Measurements from ENCODE around the gene C1orf53.
"Not testable (repeated sequence)": the region's sequence is repeated elsewhere in the genome, so short reads cannot be mapped to it uniquely, and the experiment has no call there.

Gene C1orf53

DNA sequence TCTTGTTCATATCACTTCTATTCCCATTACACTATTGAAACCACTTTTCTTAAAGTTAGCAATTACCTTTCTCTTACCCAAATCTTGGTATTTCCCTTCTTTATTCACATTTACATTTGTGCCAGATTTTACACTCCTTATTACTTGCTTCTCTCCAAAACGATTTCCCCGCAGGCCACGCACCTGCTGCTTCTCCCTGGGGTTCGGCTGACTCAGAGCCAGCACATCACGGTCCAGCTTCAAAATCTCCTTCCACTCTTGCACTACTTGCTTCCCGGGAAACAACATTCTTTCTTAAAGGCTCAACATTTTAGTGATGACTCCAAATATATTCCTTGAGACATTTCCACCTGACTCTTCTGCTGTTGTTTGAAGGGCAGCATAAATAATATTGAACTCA, 35.5 kb downstream of the C1orf53 start:
- CTCF ChIA-PET, result interaction anchor here (1.1 to 1.4 kb wide), 2 partner anchors 14 to 19 kb away, joined by 3 to 5 read pairs; no protein-coding TSS in a partner anchor

DNA sequence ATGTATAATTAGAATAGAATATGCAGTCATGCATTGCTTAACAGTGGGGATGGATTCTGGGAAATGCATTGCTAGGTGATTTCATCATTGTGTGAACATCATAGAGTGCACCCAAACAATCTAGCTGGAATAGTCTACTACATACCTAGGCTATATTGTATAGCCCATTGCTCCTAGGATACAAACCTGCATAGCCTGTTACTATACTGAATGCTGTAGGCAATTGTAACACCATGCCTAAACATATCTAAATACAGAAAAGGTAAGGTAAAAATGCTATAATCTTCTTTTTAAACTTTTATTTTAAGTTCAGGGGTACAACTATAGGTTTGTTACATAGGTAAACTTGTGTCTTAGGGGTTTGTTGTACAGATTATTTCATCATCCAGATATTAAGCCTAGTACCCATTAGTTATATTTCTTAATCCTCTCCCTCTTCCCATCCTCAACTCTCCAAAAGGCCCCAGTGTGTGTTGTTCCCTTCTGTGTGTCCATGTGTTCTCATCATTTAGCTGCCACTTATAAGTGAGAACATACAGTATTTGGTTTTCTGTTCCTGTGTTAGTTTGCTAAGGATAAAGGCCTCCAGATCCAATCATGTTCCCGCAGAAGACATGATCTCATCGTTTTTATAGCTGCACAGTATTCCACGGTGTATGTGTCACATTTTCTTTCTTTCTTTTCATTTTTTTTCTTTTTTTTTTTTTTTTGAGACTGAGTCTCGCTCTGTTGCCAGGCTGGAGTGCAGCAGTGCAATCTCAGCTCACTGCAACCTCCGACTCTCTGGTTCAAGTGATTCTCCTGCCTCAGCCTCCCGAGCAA, 36.9 kb downstream of the C1orf53 start:
- DNase-seq (ENCODE audit: extremely low spot score); POLR2A ChIA-PET; CTCF ChIA-PET: not testable (repeated sequence)

More for the DNA sequence above, 35.5 kb downstream of the C1orf53 start:
- POLR2A ChIA-PET, result no interaction called here
- no peak for DNase-seq (ENCODE audit: extremely low spot score)
- TF ChIP-seq, protein P1, sequence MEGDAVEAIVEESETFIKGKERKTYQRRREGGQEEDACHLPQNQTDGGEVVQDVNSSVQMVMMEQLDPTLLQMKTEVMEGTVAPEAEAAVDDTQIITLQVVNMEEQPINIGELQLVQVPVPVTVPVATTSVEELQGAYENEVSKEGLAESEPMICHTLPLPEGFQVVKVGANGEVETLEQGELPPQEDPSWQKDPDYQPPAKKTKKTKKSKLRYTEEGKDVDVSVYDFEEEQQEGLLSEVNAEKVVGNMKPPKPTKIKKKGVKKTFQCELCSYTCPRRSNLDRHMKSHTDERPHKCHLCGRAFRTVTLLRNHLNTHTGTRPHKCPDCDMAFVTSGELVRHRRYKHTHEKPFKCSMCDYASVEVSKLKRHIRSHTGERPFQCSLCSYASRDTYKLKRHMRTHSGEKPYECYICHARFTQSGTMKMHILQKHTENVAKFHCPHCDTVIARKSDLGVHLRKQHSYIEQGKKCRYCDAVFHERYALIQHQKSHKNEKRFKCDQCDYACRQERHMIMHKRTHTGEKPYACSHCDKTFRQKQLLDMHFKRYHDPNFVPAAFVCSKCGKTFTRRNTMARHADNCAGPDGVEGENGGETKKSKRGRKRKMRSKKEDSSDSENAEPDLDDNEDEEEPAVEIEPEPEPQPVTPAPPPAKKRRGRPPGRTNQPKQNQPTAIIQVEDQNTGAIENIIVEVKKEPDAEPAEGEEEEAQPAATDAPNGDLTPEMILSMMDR (IDR thresholded peaks at IDR 0.05; ENCODE audit: control extremely low read depth, extremely low read depth, low read depth, missing control alignments), result no peak

DNA sequence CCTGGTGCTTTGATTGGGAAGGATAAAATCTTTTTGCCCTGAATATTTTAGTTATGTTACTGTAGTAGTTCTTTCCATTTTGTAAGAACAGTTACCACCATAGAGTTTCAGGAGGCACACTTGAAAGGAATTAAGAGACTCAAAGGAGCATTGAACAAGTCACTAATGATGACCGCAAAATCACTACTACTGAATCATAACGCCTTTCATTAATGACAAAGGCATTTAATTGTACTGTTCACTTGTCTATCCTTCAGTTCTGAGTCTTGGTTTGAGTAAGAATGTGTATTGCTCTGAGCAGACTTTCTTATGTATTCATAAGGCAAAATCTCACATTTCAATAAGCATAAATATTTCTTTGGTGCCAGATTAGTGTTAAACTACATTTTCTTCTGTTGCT, 39.6 kb downstream of the C1orf53 start:
- TF ChIP-seq, protein P1 (IDR thresholded peaks at IDR 0.05; ENCODE audit: control extremely low read depth, extremely low read depth, low read depth, missing control alignments), result no peak
- ChIA-PET CTCF (no interaction called here), POLR2A (no interaction called here)
- DNase-seq (ENCODE audit: extremely low spot score), result no peak

DNA sequence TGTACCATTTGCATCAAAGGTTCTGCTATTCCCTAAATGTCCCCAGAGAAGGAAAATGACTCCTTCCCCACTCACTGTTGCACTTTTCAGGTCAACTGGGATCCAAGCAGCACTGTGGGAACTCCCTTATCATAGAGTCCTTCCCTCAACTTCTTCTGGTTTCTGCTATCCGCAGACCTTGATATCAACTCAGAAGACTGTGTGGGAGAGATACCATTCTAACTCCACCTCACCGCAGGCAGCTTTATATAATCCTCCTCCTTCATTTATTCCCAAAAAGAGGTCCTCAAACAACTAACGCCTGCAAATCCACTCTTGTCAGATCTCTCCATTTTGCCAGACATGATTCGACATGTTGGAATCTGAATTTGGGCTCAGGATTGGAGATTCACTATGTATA, 42.1 kb downstream of the C1orf53 start:
- POLR2A ChIA-PET, result no interaction called here
- no peak for DNase-seq (ENCODE audit: extremely low spot score)
- CTCF ChIA-PET, result interaction anchor here (1.1 kb wide), 1 partner anchor 21 kb away, joined by 3 read pairs; no protein-coding TSS in a partner anchor
- TF ChIP-seq, protein P1 (IDR thresholded peaks at IDR 0.05; ENCODE audit: control extremely low read depth, extremely low read depth, low read depth, missing control alignments), result no peak

DNA sequence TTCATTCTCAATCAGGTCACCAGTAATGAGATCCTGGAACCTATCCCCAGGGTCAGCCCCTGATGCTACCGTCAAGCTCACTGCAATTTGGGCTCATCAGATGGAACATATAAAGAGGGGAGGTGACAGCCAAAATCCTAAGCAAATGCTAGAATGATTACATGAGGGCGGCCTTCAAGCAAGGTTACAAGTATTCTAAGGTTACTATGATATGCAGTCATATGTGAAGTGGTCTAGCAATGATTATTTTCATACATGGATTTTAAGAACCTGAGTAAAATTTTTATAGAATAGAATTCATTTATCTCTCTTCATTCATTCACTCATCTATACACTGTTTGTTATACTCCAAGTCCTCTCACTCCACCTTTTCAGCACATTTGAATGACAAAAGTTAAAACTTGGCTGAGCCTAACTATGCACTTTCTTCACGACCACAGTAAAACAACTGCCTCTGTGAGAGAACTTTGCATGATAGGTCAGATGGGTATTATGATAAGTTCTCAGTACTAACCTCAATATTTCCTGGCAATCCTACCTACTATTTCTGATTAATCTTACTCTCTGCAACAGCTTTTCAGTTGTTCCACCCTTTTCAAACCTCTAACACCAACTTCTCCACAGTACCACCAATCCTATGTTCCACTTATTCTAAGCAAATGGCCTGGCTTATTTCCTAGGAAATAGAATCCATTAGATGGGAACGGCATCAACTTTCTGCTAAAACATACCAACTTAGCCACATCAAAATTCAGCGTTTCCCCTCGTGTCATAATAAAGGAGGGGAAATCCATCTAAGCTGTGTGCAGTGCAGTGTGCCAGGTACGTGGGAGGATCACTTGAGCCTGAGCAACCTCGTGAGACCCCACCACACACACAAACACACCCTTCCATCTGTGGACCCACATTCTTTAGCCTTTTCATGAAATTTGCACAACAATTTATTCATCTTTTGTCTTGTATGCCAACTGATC, 46.8 kb downstream of the C1orf53 start:
- TF ChIP-seq, protein P1 (IDR thresholded peaks at IDR 0.05; ENCODE audit: control extremely low read depth, extremely low read depth, low read depth, missing control alignments), result no peak
- POLR2A ChIA-PET, result no interaction called here
- no peak for DNase-seq (ENCODE audit: extremely low spot score)
- CTCF ChIA-PET, result no interaction called here

DNA sequence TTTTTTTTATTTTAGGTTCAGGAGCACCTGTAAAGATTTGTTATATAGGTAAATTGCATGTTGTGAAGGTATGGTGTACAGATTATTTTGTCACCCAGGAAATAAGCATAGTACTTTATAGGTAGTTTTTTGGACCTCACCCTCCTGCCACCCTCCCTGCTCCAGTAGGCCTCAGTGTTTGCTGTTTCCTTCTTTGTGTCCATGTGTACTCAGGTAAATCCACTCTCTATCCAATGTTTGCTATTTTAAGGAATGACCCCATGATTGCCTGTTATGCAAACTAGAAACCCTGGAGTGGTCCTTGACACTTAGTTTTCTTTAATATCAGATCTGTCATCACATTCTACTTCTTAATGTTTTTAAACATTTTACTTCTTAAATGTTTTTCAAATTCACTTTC, 48.7 kb downstream of the C1orf53 start:
- TF ChIP-seq, protein P1 (IDR thresholded peaks at IDR 0.05; ENCODE audit: control extremely low read depth, extremely low read depth, low read depth, missing control alignments), result no peak
- no peak for DNase-seq (ENCODE audit: extremely low spot score)
- ChIA-PET POLR2A (no interaction called here), CTCF (no interaction called here)
